Sigmoid colon (tissue), 7 donors: ENCODE data around the gene KIAA1614. TPM values are rescaled to one million over a fixed set of nuclear protein-coding genes. Genes with fewer than 3 reads are reported as not detected.

ENCODE experiments used
- DNase-seq: peaks from one replicate; pipeline ENCODE4 v3.0.0-alpha.2; 2019
- H3K27ac ChIP-seq, 4 donors: fragments of 200-600 bp; sonication (generic); one replicate each; pipeline ENCODE4 v1.5.1; 2016 to 2019; ENCODE audit warnings: mild to moderate bottlenecking in 1 of 4
- H3K27me3 ChIP-seq, 3 donors: fragments of 200-600 bp; sonication (generic); one replicate each; pipeline ENCODE4 v1.5.1; 2019; ENCODE audit warnings: mild to moderate bottlenecking in 1 of 3
- H3K36me3 ChIP-seq, 4 donors: fragments of 200-600 bp; sonication (generic); one replicate each; pipeline ENCODE4 v1.5.1; 2016 to 2019
- H3K4me1 ChIP-seq, 4 donors: fragments of 200-600 bp; sonication (generic); one replicate each; pipeline ENCODE4 v1.5.1; 2017 to 2019
- H3K4me3 ChIP-seq, 4 donors: fragments of 200-600 bp; sonication (generic); one replicate each; pipeline ENCODE4 v1.5.1; 2017 to 2019; ENCODE audit warnings: mild to moderate bottlenecking in 2 of 4, moderate library complexity in 1 of 4
- H3K9me3 ChIP-seq, 4 donors: fragments of 200-600 bp in 3 of 4; sonication (generic) in 3 of 4; one replicate each; pipeline versions ENCODE4 v1.5.1 to v1.6.1; 2013 to 2019
- EP300 ChIP-seq, 4 donors: sonication (generic); formaldehyde crosslinking; IDR thresholded peaks; one replicate each; pipeline ENCODE4 v1.6.1; 2017; ENCODE audit warnings: antibody characterized with exemption in 4 of 4
- POLR2A ChIP-seq, 2 donors: fragments of 450-650 bp; IDR thresholded peaks; one replicate each; pipeline ENCODE4 v1.6.1; 2016; ENCODE audit warnings: antibody characterized with exemption in 2 of 2, mild to moderate bottlenecking in 2 of 2, moderate library complexity in 2 of 2
- POLR2AphosphoS5 ChIP-seq, 4 donors: sonication (generic); formaldehyde crosslinking; IDR thresholded peaks; one replicate each; pipeline ENCODE4 v1.6.1; 2017; ENCODE audit warnings: antibody characterized with exemption in 4 of 4
- WGBS, 2 donors: extraction: QIAGEN DNeasy Blood & Tissue Kit; methylation state at CpG; one replicate each; pipeline ENCODE4 v1.1.7; 2013; 5-methylcytosine and 5-hydroxymethylcytosine counted together
- intact Hi-C: fragments of 100-400 bp; cut with DNase I; formaldehyde crosslinking; loops from one replicate; pipeline ENCODE4 v1.15.1; 2023
- polyA plus RNA-seq, 3 donors: library from polyadenylated mRNA; stranded (reverse); fragments of 200-250 nt; gene quantifications; one replicate each; pipeline ENCODE4 v1.2.3, GENCODE V29; 2013
- total RNA-seq, 4 donors: library from RNA; depleted of rRNA; stranded (reverse); fragments of >200 nt; gene quantifications; one replicate each; pipeline ENCODE4 v1.1.0, GENCODE V29; 2016
- TF ChIP-seq, protein P1 (sequence below), 4 experiments: fragments of 450-650 bp in 3 of 4; fragments of 200-600 bp in 1 of 4; IDR thresholded peaks; one replicate each; pipeline ENCODE4 v1.5.1; 2016 to 2019; ENCODE audit warnings: antibody characterized with exemption in 4 of 4, mild to moderate bottlenecking in 3 of 4, moderate library complexity in 2 of 4
- donor health status: healthy with polysubstance abuse.
- donor health status: Bipolar disorder and iron deficiency.
- donor health status: healthy.

The KIAA1614 gene
- total and polyA plus RNA-seq, 7 donors, result 1.2 to 14.8 (median 6.3) TPM

- Histone ChIP-seq H3K36me3 (peaks cover 0 to 26% (median 3%) of the 10 kb centered on the region in 4 donors), H3K4me1 (peaks cover 0 to 34% (median 11%) of the 10 kb centered on the region in 4 donors), H3K27me3 (no peaks in the 10 kb centered on the region), H3K4me3 (no peak overlapping the region), H3K27ac (no peak overlapping the region), H3K9me3 (no peaks in the 10 kb centered on the region)
- intact Hi-C loops, result no loop called here
- 79 to 89% methylated on average over 6 of the region's 6 CpGs for WGBS, 2 donors
- TF ChIP-seq POLR2AphosphoS5 (IDR thresholded peaks at IDR 0.05) (no peak), POLR2A (IDR thresholded peaks at IDR 0.05) (no peak), EP300 (IDR thresholded peaks at IDR 0.05) (no peak)
- TF ChIP-seq, protein P1, sequence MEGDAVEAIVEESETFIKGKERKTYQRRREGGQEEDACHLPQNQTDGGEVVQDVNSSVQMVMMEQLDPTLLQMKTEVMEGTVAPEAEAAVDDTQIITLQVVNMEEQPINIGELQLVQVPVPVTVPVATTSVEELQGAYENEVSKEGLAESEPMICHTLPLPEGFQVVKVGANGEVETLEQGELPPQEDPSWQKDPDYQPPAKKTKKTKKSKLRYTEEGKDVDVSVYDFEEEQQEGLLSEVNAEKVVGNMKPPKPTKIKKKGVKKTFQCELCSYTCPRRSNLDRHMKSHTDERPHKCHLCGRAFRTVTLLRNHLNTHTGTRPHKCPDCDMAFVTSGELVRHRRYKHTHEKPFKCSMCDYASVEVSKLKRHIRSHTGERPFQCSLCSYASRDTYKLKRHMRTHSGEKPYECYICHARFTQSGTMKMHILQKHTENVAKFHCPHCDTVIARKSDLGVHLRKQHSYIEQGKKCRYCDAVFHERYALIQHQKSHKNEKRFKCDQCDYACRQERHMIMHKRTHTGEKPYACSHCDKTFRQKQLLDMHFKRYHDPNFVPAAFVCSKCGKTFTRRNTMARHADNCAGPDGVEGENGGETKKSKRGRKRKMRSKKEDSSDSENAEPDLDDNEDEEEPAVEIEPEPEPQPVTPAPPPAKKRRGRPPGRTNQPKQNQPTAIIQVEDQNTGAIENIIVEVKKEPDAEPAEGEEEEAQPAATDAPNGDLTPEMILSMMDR (IDR thresholded peaks at IDR 0.05), result no peak
- no peak for DNase-seq
These were observed 64.1 kb downstream of the KIAA1614 start for GRCh38 chr1:180976732-180977357.

DNA sequence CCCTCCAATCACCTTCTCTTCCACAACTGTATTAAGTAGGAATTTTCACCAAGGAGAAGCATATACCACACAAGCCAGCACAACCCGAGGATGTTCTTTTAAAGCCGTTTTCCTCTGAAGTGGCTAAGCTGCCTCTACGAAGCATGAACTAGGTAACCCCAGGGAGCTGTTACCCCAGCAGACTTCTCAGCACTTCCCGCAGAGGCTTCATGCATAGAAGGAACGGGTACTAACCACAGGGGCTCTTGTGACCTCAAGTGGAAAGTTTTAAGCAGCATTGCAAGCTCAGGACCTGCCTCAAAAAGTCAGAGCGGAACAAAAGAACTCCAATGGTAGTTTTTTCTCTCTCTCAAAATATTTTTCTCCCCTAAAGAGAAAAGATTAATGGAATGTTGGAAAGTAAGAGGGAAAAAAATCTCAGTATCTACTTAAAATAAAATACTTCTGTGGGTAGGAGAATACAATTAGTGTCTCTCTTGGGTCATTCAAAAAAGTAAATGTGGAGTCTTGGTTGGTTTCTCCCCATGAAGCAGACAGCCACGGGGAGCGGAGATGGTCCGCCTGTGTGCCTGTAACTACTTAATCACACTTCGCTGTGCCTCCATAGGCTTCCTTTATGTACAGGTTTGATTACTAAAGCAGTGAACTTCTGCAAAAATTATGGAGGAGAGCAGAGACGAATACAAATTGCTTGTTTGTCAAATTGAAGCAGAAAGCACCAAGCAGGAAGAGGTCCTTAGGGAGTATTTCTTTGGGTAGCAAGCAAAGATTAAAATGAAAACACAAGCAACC is 69.1 kb downstream of the KIAA1614 start:
- Histone ChIP-seq H3K4me1 (peaks cover 0 to 12% (median 2%) of the 10 kb centered on the region in 4 donors), H3K36me3 (peaks cover 0 to 51% (median 6%) of the 10 kb centered on the region in 4 donors), H3K4me3 (no peak overlapping the region), H3K27me3 (no peaks in the 10 kb centered on the region), H3K27ac (no peak overlapping the region), H3K9me3 (no peaks in the 10 kb centered on the region)
- TF ChIP-seq POLR2A (IDR thresholded peaks at IDR 0.05) (no peak), EP300 (IDR thresholded peaks at IDR 0.05) (no peak), POLR2AphosphoS5 (IDR thresholded peaks at IDR 0.05) (no peak)
- TF ChIP-seq, protein P1 (IDR thresholded peaks at IDR 0.05), result no peak
- intact Hi-C loops, result no loop called here
- WGBS, 2 donors, result 49 to 73% methylated on average over 11 of the region's 11 CpGs
- no peak for DNase-seq

GRCh38 chr1:180982422-180982821 is 69.7 kb downstream of the KIAA1614 start:
- H3K27ac ChIP-seq, result no peak overlapping the region
- H3K4me3 ChIP-seq, result no peak overlapping the region
- no peak for TF ChIP-seq POLR2AphosphoS5 (IDR thresholded peaks at IDR 0.05)
- TF ChIP-seq POLR2A (IDR thresholded peaks at IDR 0.05), result no peak
- no peak for TF ChIP-seq EP300 (IDR thresholded peaks at IDR 0.05)
- TF ChIP-seq, protein P1 (IDR thresholded peaks at IDR 0.05), result no peak
- no peaks in the 10 kb centered on the region for H3K9me3 ChIP-seq
- H3K4me1 ChIP-seq, result peaks cover 0 to 5% (median 2%) of the 10 kb centered on the region in 4 donors
- DNase-seq, result no peak
- peaks cover 6 to 57% (median 9%) of the 10 kb centered on the region in 4 donors for H3K36me3 ChIP-seq
- 79 to 87% methylated on average over 1 of the region's 1 CpG for WGBS, 2 donors
- intact Hi-C loops, result no loop called here
- H3K27me3 ChIP-seq, result no peaks in the 10 kb centered on the region

DNA sequence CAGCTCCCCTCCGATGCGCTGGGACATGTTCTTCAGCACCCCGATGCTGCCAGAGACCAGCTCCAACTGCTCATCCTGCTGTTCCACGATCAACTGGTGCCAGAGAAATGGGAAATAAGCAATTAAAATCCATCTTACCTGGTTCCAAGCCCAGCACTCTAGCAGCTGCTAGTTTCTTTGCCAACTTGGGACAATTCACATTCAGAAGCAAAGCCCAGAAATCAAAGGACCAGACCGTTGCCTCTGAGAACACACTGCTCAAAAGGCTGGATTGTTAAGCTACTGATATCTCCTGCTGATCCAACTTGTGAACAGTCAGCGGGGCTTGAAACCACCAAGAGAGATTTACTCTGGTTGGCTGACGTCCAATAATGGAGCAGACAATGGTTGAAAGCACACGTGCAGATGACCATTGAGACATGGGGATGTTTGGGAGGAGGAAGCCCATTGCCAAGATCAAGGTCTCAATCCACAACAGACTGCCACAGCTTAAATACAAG is 75.6 kb downstream of the KIAA1614 start:
- no peak overlapping the region for H3K4me3 ChIP-seq
- TF ChIP-seq EP300 (IDR thresholded peaks at IDR 0.05) (no peak), POLR2A (IDR thresholded peaks at IDR 0.05) (no peak), POLR2AphosphoS5 (IDR thresholded peaks at IDR 0.05) (no peak)
- TF ChIP-seq, protein P1 (IDR thresholded peaks at IDR 0.05), result no peak
- H3K36me3 ChIP-seq, result peaks cover 12 to 92% (median 28%) of the 10 kb centered on the region in 4 donors
- H3K9me3 ChIP-seq, result no peaks in the 10 kb centered on the region
- H3K27ac ChIP-seq, result no peak overlapping the region
- no peak for DNase-seq
- H3K4me1 ChIP-seq, result no peaks in the 10 kb centered on the region
- 85% methylated on average over 8 of the region's 8 CpGs for WGBS, 2 donors
- no peaks in the 10 kb centered on the region for H3K27me3 ChIP-seq
- intact Hi-C loops, result no loop called here
